ENCODE results near the gene SLC6A2.

DNA sequence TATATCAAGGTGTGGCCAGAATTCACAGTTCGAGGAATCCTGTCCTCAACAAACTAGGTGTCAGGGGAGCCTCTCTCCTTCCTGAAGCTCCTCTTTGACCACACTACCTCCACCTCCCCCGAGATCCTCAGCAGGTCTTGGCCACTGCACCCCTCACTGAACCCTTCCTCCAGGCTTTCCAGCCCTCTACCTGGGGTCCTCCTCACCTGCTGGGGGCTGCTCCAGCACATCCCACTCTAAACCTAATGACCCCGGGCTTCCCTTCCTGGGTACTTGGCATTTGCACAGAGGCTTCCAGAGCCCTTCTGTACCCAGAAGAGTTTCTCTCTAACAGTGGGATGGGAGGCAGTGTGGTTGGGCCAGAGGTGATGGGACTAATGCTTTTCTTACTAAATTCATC is 9.7 kb downstream of the SLC6A2 start:
- no peak for TF ChIP-seq EZH2 (IDR thresholded peaks at IDR 0.05; ENCODE audit: borderline replicate concordance, low read depth, low read length, severe bottlenecking)
- TF ChIP-seq, protein P1, sequence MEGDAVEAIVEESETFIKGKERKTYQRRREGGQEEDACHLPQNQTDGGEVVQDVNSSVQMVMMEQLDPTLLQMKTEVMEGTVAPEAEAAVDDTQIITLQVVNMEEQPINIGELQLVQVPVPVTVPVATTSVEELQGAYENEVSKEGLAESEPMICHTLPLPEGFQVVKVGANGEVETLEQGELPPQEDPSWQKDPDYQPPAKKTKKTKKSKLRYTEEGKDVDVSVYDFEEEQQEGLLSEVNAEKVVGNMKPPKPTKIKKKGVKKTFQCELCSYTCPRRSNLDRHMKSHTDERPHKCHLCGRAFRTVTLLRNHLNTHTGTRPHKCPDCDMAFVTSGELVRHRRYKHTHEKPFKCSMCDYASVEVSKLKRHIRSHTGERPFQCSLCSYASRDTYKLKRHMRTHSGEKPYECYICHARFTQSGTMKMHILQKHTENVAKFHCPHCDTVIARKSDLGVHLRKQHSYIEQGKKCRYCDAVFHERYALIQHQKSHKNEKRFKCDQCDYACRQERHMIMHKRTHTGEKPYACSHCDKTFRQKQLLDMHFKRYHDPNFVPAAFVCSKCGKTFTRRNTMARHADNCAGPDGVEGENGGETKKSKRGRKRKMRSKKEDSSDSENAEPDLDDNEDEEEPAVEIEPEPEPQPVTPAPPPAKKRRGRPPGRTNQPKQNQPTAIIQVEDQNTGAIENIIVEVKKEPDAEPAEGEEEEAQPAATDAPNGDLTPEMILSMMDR (IDR thresholded peaks at IDR 0.05; ENCODE audit: borderline replicate concordance, extremely low read depth, low read length, poor library complexity, severe bottlenecking), result no peak

All from DND-41 (cell line).